Tongue (tissue), 2 donors: ENCODE results near the gene SELENOF. TPM values are rescaled to one million over a fixed set of nuclear protein-coding genes. Genes with fewer than 3 reads are reported as not detected.
A peak's percentile ranks its signal among the peaks of the same experiment; 100 is the strongest.
"Not testable (repeated sequence)": the region's sequence is repeated elsewhere in the genome, so short reads cannot be mapped to it uniquely, and the experiment has no call there.

ENCODE experiments used
- DNase-seq: peaks from one replicate; pipeline ENCODE4 v3.0.0-alpha.2; 2015
- total RNA-seq: library from RNA; depleted of rRNA; stranded (reverse); fragments of >200 nt; gene quantifications from one replicate; pipeline ENCODE4 v1.2.3, GENCODE V29; 2014

Gene SELENOF
- total RNA-seq, 1 donor from 2014 or later = 130 TPM

DNA sequence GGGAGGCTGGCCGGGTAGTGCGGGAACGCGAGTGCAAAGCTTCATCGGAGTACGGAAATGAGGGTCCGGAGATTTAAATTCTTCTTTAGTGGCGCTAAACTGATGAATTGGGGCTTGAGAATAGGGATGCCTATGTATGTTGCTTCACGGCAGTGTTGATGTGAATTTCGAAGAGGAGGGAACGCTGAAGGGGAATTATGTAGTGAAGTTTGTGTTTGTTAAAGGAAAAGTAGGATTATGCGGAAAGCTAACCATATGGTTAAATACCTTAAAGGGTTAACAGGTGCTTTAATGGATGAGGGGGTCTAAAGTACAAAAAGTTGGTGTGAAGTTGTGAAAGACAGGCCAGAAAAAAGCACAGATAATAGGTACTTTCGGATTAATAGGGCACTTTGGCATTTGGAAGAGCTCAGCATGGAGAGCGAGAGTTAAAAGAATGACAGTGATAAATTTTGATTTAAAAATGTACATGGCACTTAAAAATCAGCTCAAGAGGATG lies 1.9 kb upstream of the SELENOF start:
- DNase-seq = no peak

DNA sequence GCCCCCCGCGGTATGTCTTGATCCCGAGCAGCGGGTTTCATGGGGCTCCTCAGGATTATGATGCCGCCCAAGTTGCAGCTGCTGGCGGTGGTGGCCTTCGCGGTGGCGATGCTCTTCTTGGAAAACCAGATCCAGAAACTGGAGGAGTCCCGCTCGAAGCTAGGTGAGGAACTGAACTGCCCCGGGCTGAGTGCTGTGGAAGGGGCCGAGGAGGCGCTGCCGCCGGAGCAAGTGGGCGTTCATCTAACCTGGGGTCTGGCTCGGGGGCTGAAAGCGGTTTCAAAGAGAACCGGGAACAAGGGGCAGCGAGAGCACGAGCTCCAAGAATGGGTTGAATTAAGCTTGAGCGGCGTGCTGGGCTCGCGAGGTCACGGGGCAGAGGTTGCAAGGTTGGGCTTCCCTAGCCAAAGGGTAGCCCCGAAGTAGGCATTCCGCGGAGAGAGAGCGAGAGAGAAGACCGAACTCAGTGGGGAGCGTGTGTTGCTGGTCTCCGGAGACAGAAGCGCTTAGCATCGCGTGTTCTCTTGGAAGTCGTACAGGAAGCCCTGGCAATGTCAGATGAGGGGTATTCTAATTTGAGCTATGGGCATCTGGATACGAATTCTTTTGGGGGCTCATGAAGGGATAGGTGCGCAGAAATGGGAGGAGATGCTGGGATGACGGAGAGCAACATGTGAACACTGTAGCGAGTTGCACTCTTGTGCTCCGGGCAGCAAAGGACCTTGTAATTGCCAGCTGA lies 1.2 kb upstream of the SELENOF start:
- DNase-seq = peak; percentile 77

DNA sequence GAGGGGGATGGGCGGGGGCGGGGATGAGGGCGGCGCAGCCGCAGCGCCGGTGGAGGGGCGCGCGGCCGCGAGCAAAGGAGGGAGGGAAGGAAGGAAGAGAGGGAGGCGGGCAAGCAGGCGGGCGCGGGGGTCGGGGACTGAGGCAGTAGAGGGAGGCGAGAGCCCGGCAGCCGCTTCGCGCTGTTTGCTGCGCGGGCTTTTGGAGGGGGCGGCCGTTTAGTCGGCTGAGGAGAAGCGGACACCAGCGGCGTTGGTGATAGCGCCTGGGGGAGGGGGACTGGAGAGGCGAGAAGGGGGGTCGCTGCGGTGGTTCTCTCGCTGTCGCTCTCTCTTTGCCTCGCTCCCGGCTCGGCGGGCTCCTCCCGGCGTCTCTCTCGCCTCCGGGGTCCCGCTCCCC lies 673 bp upstream of the SELENOF start, which contains the start of gene HS2ST1:
TSS of gene HS2ST1 (plus strand) at position 35 of the 397 bp plus-strand sequence.
- no peak for DNase-seq

DNA sequence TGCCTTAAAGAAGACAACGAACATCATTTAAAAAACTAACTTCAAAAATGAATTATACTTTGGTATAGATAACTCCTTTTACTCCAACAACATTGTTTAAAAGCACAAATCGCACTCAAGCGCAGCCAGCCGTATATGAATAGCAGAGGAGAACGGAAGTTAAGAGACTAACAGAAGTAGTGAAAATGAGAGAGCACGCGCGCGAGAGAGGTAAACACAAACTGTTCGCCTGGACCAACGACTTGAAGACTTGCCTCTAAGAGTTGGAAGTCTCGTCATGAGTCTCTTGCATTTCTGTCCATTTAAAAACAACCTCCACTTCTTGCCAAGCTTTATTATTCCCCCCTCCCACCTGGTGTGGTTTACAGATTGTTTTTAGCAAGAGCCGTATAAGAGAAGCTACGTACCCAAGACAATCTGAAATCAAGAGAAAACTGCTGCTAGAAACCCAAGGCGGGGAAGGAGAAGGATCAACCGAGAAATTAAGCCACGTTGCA lies 479 bp downstream of the SELENOF start:
- DNase-seq = no peak

DNA sequence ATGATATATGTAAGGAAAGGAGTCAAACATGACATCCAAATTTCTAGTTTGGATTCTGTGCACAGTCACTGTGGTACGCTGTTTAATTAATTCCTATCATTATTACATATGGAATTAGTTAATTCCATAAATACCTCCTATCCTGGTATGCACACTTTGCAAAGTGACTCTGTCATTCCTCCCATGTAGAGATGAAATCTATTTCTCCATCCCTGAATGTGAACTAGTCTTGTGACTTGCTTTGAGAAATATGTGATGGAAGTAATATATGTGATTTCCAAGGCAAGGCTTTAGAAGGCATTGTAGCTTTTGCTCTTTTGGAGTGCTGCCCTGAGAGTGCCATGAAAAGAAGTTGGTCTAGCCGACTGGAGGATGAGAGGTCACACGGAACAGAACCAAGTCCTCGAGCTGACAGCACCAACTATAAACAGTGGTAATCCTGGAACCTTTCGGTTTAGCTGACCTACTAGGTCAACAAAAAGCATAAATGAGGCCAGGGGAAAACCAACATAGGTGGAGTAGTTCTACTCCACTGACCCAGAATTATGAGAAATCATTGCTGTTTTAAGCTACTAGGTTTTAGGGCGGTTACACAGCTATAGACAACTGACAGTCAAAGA lies 1.5 kb downstream of the SELENOF start:
- DNase-seq = peak; percentile 4

DNA sequence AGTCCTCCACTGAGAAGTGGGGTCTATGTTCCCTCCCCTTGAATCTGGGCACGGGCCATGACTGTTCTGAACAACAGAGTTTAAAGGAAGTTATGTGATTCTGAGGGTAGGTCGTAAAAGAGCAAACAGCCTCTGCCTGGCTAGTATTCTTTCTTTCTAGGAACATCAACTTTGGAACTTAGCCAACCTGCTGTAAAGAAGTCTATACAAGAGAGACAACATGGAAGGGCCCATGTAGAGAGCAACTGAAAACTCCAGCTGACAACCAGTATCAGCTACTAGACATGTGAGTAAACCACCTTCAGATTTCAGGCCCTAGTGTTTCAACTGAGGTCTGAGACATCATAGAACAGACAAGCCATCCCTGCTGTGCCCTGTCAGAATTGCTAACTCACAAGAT lies 7.5 kb downstream of the SELENOF start:
- DNase-seq = peak; percentile 3

DNA sequence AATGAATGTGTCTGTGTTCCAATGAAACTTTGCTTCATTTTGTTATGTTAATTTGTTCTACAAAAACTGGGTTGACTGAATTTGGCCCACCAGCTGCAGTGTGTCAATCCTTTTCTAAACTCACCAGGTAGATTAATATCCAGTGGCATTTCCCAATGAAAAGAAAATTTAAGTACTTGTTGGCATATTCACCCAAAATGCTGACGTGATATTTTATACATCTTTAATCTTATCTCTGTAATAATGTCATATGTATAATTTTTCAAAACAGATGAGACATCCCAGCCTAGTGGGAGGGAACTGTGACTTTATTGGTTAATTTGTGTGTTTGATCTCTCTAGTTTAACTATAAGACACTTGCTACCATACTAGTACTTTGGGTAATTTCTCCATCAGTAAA lies 8.1 kb downstream of the SELENOF start:
- no peak for DNase-seq

DNA sequence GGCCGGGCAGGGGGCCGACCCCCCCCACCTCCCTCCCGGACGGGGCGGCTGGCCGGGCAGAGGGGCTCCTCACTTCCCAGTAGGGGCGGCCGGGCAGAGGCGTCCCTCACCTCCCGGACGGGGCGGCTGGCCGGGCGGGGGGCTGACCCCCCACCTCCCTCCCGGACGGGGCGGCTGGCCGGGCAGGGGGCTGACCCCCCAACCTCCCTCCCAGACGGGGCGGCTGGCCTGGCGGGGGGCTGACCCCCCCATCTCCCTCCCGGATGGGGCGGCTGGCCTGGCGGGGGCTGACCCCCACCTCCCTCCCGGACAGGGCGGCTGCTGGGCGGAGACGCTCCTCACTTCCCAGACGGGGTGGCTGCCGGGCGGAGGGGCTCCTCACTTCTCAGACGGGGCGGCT lies 14.5 kb downstream of the SELENOF start:
- not testable (repeated sequence) for DNase-seq

DNA sequence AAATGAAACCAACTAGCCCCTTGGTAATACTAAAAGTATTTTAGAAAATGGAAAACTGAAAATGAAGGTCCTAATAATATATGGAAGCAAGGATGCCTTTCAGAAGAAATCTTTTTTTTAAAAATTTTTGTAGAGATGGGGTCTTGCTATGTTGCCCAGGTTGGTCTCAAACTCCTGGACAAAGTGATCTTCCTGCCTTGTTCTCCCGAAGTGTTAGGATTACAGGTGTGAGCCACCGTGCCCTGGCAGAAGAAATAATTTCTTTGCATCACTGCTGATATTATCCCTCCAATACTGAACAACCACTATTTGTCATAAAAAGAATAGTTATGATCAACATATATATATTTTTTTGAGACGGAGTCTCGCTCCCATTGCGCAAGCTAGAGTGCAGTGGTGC lies 25.6 kb downstream of the SELENOF start:
- no peak for DNase-seq

DNA sequence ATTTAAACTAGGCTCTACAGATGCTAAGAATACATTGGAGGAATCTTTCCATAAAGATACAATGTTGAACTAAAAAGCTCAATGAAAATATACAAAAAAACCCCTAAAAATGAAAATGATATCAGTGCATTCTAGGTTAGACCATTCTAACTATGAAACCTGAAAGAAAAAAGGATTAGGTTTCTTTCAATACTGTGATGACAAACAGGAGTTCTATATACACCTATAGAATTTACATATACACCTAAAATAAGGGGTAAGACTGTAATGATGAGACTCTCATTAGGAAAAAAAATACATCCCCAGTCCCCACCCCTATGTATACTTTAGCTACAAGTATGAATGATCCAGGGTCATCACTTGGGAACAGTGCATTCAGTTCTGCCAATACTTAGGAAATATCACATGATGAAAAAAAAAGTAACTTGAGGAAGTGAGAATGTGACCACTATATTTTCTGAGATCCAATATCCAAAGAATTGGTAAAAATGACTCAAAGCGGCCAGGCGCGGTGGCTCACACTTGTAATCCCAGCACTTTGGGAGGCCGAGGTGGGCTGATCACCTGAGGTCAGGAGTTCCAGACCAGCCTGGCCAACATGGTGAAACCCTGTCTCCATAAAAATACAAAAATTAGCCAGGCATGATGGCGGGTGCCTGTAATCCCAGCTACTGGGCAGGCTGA lies 26.3 kb downstream of the SELENOF start:
- no peak for DNase-seq

DNA sequence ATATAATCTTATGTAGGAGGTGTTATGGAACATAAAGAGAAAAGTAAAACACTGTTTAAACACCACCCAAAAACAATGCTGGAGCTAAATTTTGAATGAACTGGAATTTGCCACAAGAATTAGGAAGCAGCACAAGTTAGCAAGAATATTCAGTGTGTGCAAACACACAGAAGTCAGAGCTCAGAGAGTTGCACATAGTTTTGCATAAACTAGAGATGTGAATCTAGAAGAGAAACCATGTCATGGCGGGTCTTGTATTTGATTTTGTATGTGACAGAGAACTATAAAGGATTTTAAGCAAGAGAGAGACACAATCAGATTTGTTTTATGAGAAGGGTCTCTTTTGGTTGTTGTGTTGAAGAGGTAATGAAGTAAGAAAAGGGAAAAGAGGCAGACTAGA lies 38.2 kb downstream of the SELENOF start:
- no peak for DNase-seq

DNA sequence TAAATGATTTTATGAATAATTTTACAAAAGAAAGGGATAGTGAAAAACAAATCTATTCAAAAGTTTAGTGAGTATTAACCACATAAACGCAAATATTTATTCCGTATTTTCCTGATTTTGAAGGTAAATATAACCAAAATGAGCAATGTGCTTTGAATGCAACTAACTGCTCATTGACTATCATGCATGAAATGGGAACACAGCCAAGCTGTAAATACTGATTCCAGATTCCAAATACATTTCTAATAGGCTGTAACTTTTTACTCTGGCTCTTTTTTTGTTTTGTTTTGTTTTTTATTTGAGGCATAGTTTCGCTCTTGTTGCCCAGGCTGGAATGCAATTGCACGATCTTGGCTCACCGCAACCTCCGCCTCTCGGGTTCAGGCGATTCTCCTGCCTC lies 41.8 kb downstream of the SELENOF start:
- no peak for DNase-seq

DNA sequence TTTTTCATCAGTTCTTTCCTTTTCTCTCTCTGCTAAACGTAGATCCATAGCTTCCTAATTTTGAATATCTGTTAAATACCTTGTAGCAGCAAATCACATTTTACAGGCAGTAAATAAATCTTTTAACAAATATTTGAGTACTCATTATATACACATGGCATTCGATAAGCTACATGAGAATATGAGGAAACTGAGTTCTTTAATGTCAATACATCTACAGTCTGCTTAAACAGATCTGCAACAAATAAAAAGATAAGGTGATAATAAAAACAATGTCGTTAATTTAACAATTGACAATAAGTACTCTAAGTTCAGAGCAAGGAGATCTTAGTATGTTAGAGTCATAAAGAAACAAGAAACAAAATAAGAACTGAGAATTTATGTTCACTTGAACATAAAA lies 42.9 kb downstream of the SELENOF start:
- no peak for DNase-seq

DNA sequence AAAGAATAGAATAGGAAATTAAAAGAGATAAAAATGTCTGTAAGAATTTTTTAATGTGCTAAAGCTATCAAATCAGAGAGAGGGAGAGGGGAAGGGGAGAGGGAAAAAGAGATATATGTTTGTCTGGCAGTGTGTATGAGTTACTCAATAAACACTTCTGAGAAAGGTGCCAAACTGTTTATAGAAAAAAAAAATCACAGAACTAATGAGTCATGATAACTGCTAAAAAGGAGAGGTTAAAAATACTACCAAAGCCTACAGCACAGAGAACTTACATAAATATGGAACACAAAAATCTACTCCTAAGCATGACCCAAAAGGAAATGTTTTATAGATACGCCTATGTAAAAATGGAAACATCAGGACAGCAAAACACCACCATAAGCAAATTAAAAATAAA lies 45.4 kb downstream of the SELENOF start:
- DNase-seq = no peak

DNA sequence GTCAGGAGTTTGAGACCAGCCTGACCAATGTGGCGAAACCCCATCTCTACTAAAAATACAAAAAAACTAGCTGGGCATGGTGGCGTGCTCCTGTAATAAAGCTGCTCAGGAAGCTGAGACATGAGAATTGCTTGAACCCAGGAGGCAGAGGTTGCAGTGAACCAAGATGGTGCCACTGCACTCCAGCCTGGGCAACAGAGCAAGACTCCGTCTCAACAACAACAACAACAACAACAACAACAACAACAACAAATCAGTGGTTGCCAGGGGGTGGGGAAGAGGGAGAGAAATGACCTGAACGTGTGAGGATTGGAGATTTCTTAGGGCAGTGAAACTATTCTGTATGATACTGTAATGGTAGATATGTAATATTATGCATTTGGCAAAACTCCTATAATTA lies 46.6 kb downstream of the SELENOF start:
- DNase-seq = not testable (repeated sequence)

DNA sequence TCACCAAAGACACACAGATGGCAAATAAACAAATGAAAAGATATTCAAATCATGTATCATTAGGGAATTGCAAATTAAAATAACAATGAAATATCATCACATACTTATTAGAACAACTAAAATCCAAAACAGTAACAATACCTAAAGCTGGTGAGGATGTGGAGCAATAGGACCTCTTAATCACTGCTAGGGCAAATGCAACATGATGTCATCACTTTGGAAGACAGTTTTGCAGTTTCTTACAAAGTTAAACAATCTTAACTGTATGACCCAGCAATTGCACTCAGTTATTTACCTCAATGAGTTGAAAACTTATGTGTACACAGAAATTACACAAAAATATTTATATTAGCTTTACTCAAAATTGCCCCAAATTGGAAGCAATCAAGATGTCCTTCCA lies 47.3 kb downstream of the SELENOF start:
- DNase-seq = no peak

DNA sequence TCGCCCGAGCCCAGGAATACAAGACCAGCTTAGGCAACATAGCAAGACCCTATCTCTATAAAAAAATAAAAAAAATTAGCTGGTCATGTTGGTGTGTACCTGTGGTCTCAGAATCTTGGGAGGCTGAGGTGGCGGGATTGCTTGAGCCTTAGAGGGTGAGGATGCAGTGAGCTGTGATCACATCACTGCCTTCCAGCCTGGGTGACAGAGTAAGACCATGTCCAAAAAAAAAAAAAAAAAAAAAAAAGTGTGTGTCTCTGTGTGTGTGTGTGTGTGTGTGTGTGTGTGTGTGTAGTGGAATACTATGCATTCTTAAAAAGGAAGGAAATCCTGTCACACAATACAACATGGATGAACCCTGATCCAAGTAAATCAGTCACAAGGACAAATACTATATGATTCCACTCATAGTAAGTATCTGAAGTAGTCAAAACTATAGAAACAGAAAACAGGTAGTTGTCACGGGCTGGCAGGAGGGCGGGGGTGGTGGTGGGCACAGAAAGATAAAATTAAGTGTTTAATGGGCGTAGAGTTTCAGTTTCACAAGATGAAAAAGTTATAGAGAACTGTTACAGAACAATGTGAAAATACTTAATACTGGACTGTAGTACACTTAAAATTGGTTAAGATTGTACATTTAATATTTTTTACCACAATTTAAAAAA lies 47.8 kb downstream of the SELENOF start:
- DNase-seq = no peak

DNA sequence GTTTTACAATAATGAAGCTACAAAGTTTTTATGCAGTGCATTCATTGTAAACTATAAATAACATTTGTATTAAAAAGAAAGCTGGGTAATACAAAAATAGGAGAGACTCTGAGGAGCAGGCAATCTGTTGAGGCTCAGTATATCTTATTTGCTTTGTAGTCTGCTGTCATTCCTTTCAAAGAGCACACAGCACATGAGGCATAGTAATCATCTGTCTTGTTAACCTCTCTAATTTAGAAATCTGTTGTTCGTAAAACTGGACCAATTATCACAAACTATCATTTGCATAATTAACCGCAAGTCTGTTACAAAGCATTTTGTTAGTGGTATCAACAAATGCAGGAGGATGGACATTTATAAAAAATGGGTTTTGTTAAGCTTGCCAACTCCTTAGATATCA lies 51.0 kb downstream of the SELENOF start:
- DNase-seq = no peak

DNA sequence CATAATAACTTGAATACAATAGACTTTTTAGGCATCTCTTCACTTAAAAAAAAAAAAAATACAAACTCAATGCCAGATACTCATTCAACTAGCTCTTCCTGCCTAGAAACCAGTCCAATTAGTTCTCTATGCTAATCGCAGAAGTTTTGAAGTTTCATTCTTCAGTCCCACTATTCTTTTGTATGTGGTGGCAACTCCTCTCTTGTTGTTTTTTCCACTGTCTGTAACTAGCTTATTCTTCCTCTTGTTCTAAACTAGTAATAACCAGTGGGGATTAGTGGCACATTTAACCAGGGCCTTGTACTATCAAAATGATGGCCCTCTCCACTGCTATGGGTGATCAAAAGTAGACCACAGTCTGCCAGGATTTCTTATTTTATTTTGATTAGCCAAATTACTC lies 52.5 kb downstream of the SELENOF start:
- DNase-seq = no peak

DNA sequence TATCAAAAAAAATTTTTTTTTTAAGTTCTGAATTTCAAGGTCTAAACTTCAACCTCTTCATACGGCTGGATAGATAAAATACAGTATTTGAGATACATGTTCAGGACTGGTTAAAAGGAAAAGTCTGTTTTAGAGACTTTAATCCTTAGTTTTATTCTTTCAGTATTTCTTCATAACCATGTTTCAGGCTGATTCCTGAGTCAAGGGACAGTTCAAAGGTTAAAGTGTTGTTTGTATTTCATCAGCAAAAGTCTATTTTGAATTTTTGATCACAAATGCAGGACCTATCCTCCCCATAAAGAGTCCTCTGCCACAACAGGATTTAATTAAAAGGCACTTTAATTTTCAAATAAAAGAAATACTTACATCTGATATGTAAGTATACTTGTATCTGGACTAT lies 53.5 kb downstream of the SELENOF start:
- DNase-seq = no peak

DNA sequence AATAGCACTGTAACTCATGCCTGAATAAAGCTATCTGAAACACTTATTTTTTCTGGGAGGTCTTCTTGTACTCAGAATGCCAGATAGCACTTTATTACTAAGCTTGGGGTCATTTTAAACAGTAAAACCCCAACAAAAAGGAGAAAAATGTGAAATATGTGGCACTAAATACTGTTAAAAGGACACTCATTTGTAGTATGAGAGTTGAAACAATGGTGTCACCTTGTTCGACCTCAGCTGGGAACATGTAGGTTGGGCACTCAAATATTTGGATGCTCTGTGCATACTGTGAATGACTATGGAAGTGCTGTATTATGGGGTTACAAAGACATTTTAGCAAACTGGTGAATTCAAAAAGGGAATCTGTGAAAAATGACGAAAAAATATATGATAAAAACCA lies 53.9 kb downstream of the SELENOF start:
- no peak for DNase-seq

DNA sequence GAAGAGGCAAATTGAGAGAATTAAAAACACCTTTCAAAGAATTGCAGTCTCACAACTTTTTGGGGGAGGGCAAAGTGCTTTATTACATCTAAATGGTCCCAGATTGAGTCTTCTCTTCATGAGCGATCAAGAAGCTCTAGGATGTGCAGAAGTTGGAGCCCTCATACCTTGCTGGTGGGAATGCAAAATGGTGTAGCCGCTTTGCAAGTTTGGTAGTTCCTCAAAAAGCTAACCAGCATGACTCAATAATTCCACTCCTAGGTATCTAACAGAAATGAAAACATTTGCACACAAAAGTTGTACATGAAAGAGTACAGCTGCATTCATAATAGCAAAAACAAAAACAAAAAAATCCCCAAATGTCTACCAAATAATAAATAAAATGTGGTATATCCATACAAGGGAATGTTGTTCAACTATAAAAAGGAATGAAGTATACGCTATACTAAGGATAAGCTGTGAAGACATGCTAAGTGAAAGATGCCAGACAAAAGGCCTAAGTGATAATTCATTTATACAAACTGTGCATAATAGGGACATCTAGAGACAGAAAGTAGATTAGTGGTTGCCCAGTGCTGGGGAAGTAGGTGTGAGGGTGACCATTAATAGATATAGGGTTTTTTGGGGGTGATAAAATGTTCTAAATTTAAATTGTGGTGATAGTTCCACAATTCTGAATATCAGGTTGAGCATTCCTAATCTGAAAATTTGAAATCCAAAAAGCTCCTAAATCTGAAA lies 55.2 kb downstream of the SELENOF start:
- DNase-seq = no peak
